ENCODE data around the gene IRGM. TPM values are rescaled to one million over a fixed set of nuclear protein-coding genes. Genes with fewer than 3 reads are reported as not detected.

IRGM gene
- total RNA-seq, 8 experiments from 2014 or later = 0.05 to 0.52 (median 0.46) TPM; not detected in 5

Other genes with a start within 250 kb of the IRGM start
- gene SYNPO, start 205.9 kb upstream of the IRGM start, total RNA-seq = 10 to 100 TPM in 2 of 8 experiments, 1 to 10 TPM in 3, under 1 TPM in 3; 0.27 to 17.5 (median 4.4) TPM
- gene MYOZ3, start 185.3 kb upstream of the IRGM start, total RNA-seq = 1 to 10 TPM in 7 of 8 experiments, under 1 TPM in 1; 0.87 to 4.7 (median 1.9) TPM
- 10 to 100 TPM; 26.4 to 52.5 (median 42.5) TPM for gene RBM22, start 145.5 kb upstream of the IRGM start, total RNA-seq
- gene DCTN4, start 87.5 kb upstream of the IRGM start, total RNA-seq = 10 to 100 TPM; 59.6 to 90.8 (median 77.3) TPM
- 10 to 100 TPM in 1 of 8 experiments, 1 to 10 TPM in 6, under 1 TPM in 1; 0.97 to 14.5 (median 1.8) TPM for gene SMIM3, start 67.8 kb upstream of the IRGM start, total RNA-seq
- 10 to 100 TPM in 3 of 8 experiments, 1 to 10 TPM in 1, under 1 TPM in 4; 0.05 to 18.3 (median 1.4) TPM for gene ZNF300, start 58.5 kb downstream of the IRGM start, total RNA-seq
- 10 to 100 TPM in 1 of 8 experiments, 1 to 10 TPM in 7; 3.1 to 11.2 (median 4.8) TPM for gene GPX3, start 174.1 kb downstream of the IRGM start, total RNA-seq
- 10 to 100 TPM; 13.7 to 55.6 (median 26.9) TPM for gene TNIP1, start 234.5 kb downstream of the IRGM start, total RNA-seq

All from motor neuron (in vitro differentiated cells).